T-cell (primary cell): Measurements from ENCODE around the gene UNC13A. TPM values are rescaled to one million over a fixed set of nuclear protein-coding genes. Genes with fewer than 3 reads are reported as not detected.
A peak's percentile ranks its signal among the peaks of the same experiment; 100 is the strongest.

Source experiments
- ATAC-seq, 4 experiments: fragments of 200-7000 bp in 3 of 4; fragments of 150-1000 bp in 1 of 4; cut with Tn5 transposase; replicated peaks in 1 of 4; 1 replicate in 3 of 4; 2 replicates in 1 of 4; pipeline ENCODE4 v1.10.0; 2021; ENCODE audit warnings: moderate library complexity in 3 of 4, mild to moderate bottlenecking in 2 of 4, moderate number of reproducible peaks in 1 of 4
- CTCF ChIA-PET, 2 donors: fragments of 300-600 bp; sonication (Branson Sonifier 250); formaldehyde crosslinking; loops; one replicate each; lab custom pipeline; 2022; ENCODE audit warnings: antibody characterized with exemption in 2 of 2; lab: Charles Lee
- POLR2A ChIA-PET, 2 donors: fragments of 300-600 bp; sonication (Branson Sonifier 250); formaldehyde crosslinking; loops; one replicate each; lab custom pipeline; 2022; ENCODE audit warnings: antibody characterized with exemption in 2 of 2; lab: Charles Lee
- DNase-seq, 35 experiments: peaks; one replicate each; pipeline versions ENCODE4 v3.0.0 to v3.0.0-alpha.2; 2013 to 2023
- H3K27ac ChIP-seq: one replicate; pipeline ENCODE4 v1.5.1; 2013; ENCODE audit warnings: low read length
- H3K27me3 ChIP-seq, 2 experiments: replicated peaks in 1 of 2; 1 replicate in 1 of 2; 2 replicates in 1 of 2; pipeline versions ENCODE4 v1.6.1 to v1.7.0; 2013; ENCODE audit warnings: low read length in 1 of 2, mixed read lengths in 1 of 2; ENCODE audit not compliant: control insufficient read depth in 2 of 2, insufficient read depth in 2 of 2; ENCODE audit errors: extremely low read depth in 1 of 2
- H3K36me3 ChIP-seq, 2 donors: 1 replicate in 1 of 2; 2 replicates in 1 of 2; pipeline versions ENCODE4 v1.6.1 to v1.7.0; 2013; ENCODE audit warnings: low read length in 1 of 2; ENCODE audit not compliant: control insufficient read depth in 2 of 2, insufficient read depth in 1 of 2; ENCODE audit errors: extremely low read depth in 1 of 2
- H3K4me1 ChIP-seq, 2 experiments: 1 replicate in 1 of 2; 2 replicates in 1 of 2; pipeline versions ENCODE4 v1.6.1 to v1.7.0; 2013; ENCODE audit warnings: low read length in 2 of 2, mixed read lengths in 1 of 2; ENCODE audit not compliant: insufficient read depth in 2 of 2, control insufficient read depth in 1 of 2; ENCODE audit errors: extremely low read depth in 1 of 2
- H3K4me3 ChIP-seq, 2 donors: 1 replicate in 1 of 2; 2 replicates in 1 of 2; pipeline versions ENCODE4 v1.5.1 to v1.7.0; 2013; ENCODE audit warnings: mild to moderate bottlenecking in 2 of 2, low read length in 1 of 2, moderate library complexity in 1 of 2; ENCODE audit not compliant: control insufficient read depth in 1 of 2; ENCODE audit errors: extremely low read depth in 1 of 2
- H3K9me3 ChIP-seq: 2 replicates; pipeline ENCODE4 v1.7.0; 2013
- H3K27ac Mint-ChIP-seq, 2 donors: one replicate each; pipeline ENCODE4 v1.8.0; 2020 to 2021; ENCODE audit warnings: mild to moderate bottlenecking in 2 of 2, mixed read lengths in 2 of 2
- H3K27me3 Mint-ChIP-seq, 2 donors: one replicate each; pipeline ENCODE4 v1.8.0; 2021 to 2022; ENCODE audit warnings: mixed read lengths in 2 of 2
- H3K36me3 Mint-ChIP-seq: one replicate; pipeline ENCODE4 v1.8.0; 2021; ENCODE audit warnings: mixed read lengths
- H3K4me1 Mint-ChIP-seq, 3 donors: one replicate each; pipeline ENCODE4 v1.8.0; 2020 to 2022; ENCODE audit warnings: mixed read lengths in 3 of 3, mild to moderate bottlenecking in 1 of 3
- H3K4me3 Mint-ChIP-seq, 3 donors: one replicate each; pipeline ENCODE4 v1.8.0; 2020 to 2022; ENCODE audit warnings: mild to moderate bottlenecking in 3 of 3, mixed read lengths in 3 of 3, moderate library complexity in 3 of 3
- H3K9me3 Mint-ChIP-seq, 3 donors: one replicate each; pipeline ENCODE4 v1.8.0; 2020 to 2022; ENCODE audit warnings: mixed read lengths in 3 of 3
- WGBS: methylation state at CpG from one replicate; pipeline ENCODE4 v1.1.5; 2013; ENCODE audit warnings: missing lambda C conversion rate; ENCODE audit not compliant: insufficient coverage; 5-methylcytosine and 5-hydroxymethylcytosine counted together
- total RNA-seq, 35 experiments: library from RNA in 6 of 35; stranded (reverse) in 6 of 35; fragments of 120-200 nt in 1 of 35; gene quantifications; one replicate each; pipeline versions ENCODE4 v1.2.1 to v1.2.4 and lab custom pipeline; 2013 to 2026

Gene UNC13A
- total RNA-seq, 5 donors from 2014 or later (not counting 1 experiment from before 2014, with no cell fraction given), result 0.07 to 0.18 (median 0.13) TPM; not detected in 1

DNA sequence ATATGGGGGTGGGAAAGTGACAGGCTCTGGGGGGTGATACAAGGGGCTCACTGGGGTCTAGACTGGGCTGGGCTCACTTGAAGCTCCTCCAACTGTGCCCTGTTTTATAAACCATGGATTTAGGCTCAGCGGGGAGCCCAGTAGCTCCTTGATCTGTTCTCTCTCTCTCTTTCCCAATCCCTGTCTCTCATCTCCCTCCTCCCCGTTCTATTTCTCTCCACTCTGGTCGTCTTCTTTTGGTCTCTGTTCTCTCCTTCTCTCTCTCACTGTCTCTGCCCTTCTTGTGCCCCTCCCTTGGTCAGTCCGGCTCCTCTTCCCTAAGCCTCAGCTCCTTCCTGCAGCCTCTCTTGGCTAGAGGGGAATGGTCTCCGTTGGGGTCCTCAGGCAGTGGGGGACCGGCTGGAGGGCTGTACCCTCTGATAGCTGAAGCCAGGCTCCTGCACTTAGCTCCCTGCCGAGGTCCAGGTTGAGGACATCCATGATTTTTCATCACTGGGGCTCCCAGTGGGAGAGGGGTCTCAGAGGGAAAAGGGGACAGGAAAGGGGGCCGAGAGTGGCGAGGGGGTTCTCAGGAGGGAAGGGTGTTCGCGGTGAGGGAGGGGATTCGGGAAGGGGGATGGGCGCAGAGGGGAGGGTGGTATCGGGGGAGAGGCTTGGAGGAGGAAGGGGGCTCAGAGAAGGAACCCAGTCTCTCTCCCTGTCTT is 8.5 kb downstream of the UNC13A start:
- no peaks in the 10 kb centered on the region for H3K9me3 Mint-ChIP-seq
- CTCF ChIA-PET, result no interaction called here
- H3K4me3 Mint-ChIP-seq, result no peak overlapping the region
- no peak overlapping the region for H3K4me3 ChIP-seq
- no peaks in the 10 kb centered on the region for H3K36me3 ChIP-seq
- 10% methylated on average over 8 of the region's 14 CpGs for WGBS
- no peak overlapping the region for H3K27ac ChIP-seq
- peaks cover 0 to 71% of the 10 kb centered on the region in 2 experiments for H3K27me3 ChIP-seq
- peaks cover 56 to 70% of the 10 kb centered on the region in 2 donors for H3K27me3 Mint-ChIP-seq
- DNase-seq (no peak), ATAC-seq (no peak)
- H3K27ac Mint-ChIP-seq, result no peak overlapping the region
- POLR2A ChIA-PET, result no interaction called here
- peaks cover 0 to 8% (median 3%) of the 10 kb centered on the region in 3 donors for H3K4me1 Mint-ChIP-seq
- peaks cover 0 to 11% of the 10 kb centered on the region in 2 experiments for H3K4me1 ChIP-seq
- H3K9me3 ChIP-seq, result peaks cover 1% of the 10 kb centered on the region
- H3K36me3 Mint-ChIP-seq, result no peaks in the 10 kb centered on the region

DNA sequence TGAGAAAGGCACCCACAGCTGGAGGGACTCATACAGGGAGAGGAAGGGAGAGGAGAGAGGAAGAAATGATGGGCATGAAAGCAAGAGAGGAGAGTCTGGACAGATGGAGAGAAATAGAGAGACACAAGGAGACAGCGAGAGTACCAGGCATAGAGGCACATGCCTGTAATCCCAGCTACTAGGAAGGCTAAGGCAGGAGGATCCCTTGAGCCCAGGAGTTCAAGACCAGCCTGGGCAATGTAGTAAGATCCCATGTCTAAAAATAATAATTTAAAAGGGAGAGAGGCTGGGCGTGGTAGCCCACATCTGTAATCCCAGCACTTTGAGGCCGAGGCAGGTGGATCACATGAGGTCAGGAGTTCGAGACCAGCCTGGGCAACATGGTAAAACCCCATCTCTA is 9.3 kb downstream of the UNC13A start:
- no peaks in the 10 kb centered on the region for H3K9me3 ChIP-seq
- Mint-ChIP-seq H3K27me3 (peaks cover 55 to 68% of the 10 kb centered on the region in 2 donors), H3K9me3 (no peaks in the 10 kb centered on the region), H3K36me3 (no peaks in the 10 kb centered on the region), H3K4me1 (peaks cover 0 to 8% (median 3%) of the 10 kb centered on the region in 3 donors), H3K27ac (no peak overlapping the region), H3K4me3 (no peak overlapping the region)
- no peak overlapping the region for H3K27ac ChIP-seq
- H3K4me1 ChIP-seq, result peaks cover 0 to 11% of the 10 kb centered on the region in 2 experiments
- ATAC-seq (no peak), DNase-seq (no peak)
- no peaks in the 10 kb centered on the region for H3K36me3 ChIP-seq
- 100% methylated on average over 1 of the region's 4 CpGs for WGBS
- ChIA-PET CTCF (interaction anchor here in 1 of 2 donors (0.6 to 0.7 kb wide), 2 partner anchors 12 to 1089 kb away, joined by 4 read pairs; no protein-coding TSS in a partner anchor), POLR2A (no interaction called here)
- H3K4me3 ChIP-seq, result no peak overlapping the region
- H3K27me3 ChIP-seq, result peaks cover 0 to 70% of the 10 kb centered on the region in 2 experiments

DNA sequence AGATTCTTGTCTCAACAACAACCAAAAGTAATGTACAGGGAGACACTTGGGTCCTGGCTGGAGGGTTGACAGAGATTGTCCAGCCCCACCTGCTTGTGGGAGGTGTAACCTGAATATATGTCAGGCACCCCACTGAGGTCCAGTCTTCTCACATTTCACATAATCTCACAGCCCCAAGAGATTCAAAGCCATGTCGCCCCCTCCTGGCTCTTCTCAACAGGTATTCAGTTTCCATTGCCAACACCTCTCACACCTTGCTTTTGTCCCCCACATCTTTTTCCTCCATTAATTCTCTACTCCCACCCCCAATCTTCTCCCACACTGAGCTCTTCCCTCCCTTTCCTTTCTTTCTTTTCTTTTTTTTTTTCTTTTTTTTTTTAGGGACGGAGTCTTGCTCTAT is 11.2 kb downstream of the UNC13A start:
- DNase-seq, result no peak
- peaks cover 0 to 8% (median 3%) of the 10 kb centered on the region in 3 donors for H3K4me1 Mint-ChIP-seq
- H3K36me3 Mint-ChIP-seq, result no peaks in the 10 kb centered on the region
- no peaks in the 10 kb centered on the region for H3K9me3 Mint-ChIP-seq
- H3K9me3 ChIP-seq, result no peaks in the 10 kb centered on the region
- POLR2A ChIA-PET, result no interaction called here
- H3K4me1 ChIP-seq, result peaks cover 0 to 11% of the 10 kb centered on the region in 2 experiments
- CTCF ChIA-PET, result interaction anchor here in 1 of 2 donors (0.6 kb wide), 1 partner anchor 67 kb away, joined by 3 read pairs; no protein-coding TSS in a partner anchor
- no peak overlapping the region for H3K27ac Mint-ChIP-seq
- H3K27me3 ChIP-seq, result peaks cover 0 to 55% of the 10 kb centered on the region in 2 experiments
- no peak overlapping the region for H3K4me3 ChIP-seq
- H3K36me3 ChIP-seq, result no peaks in the 10 kb centered on the region
- peaks cover 39 to 53% of the 10 kb centered on the region in 2 donors for H3K27me3 Mint-ChIP-seq
- WGBS, result 78% methylated on average over 2 of the region's 2 CpGs
- H3K27ac ChIP-seq, result no peak overlapping the region
- H3K4me3 Mint-ChIP-seq, result no peak overlapping the region
- no peak for ATAC-seq

DNA sequence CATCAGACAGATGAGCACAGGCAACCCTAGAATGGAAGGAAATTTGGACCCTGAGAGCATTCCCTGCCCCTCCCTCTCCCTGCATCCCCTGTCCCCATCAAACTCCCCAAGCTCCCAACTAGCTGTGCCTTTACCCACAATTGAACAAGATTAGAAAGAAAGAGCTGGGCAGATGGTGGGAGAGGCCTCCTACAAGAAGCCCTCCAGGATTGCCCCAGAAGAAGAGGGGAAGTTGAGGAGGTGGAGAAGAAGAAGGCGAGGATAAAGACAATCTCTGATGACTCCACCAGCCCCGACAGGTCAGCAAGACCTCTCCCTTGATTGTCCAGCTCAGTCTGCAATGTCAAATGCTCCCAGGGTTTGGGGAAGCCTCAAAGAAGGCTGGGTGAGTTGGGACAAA is 11.9 kb downstream of the UNC13A start:
- Mint-ChIP-seq H3K27ac (no peak overlapping the region), H3K27me3 (peaks cover 37 to 49% of the 10 kb centered on the region in 2 donors), H3K9me3 (no peaks in the 10 kb centered on the region), H3K4me3 (no peak overlapping the region), H3K4me1 (peaks cover 0 to 8% (median 3%) of the 10 kb centered on the region in 3 donors), H3K36me3 (no peaks in the 10 kb centered on the region)
- WGBS, result no CpG with 5 or more reads among the region's 2 CpGs
- H3K36me3 ChIP-seq, result no peaks in the 10 kb centered on the region
- no peak overlapping the region for H3K4me3 ChIP-seq
- ChIA-PET CTCF (no interaction called here), POLR2A (no interaction called here)
- H3K27ac ChIP-seq, result no peak overlapping the region
- ATAC-seq (no peak), DNase-seq (no peak)
- peaks cover 0 to 48% of the 10 kb centered on the region in 2 experiments for H3K27me3 ChIP-seq
- H3K4me1 ChIP-seq, result peaks cover 0 to 11% of the 10 kb centered on the region in 2 experiments
- H3K9me3 ChIP-seq, result no peaks in the 10 kb centered on the region

DNA sequence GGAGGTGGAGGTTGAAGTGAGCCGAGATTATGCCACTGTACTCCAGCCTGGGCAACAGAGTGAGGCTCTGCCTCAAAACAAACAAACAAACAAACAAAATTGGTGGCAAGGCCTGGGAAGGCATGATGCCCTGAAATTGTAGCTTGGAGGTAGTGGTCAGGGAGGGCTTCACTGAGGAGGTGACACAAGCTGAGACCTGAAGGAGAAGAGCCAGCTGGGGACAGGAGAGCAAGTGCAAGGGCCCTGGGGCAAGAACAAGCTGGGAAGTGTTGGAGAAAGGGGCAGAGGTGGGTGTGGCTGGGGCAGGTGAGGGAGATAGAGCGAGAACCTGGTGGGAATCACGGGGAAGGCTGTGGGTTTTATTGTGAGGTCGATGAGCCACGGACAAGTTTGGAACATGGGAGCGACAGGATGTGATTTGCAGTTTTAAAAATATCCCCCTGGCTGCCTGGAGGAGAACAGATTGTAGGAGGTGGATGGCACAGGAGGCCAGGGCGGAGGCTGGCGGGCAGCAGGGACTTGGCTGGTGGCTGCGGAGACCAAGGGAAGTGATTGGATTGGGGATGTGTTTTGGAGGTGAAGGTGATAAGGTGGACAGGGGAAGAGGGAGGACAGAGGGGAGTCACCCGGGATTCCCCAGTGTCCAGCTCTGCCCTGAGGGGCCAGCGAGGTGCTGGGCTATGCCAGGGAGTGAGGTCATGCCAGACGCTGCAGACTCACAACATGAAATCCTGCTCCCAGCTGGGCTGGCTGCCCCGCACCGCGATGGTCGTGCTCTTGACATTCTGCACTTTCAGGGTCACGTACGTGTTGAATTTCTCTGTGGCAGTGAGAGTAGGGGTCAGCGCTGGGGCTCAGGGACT is 14.0 kb downstream of the UNC13A start:
- peak overlapping the region in 1 of 2 donors; percentile 36 for H3K27ac Mint-ChIP-seq
- H3K4me3 ChIP-seq, result no peak overlapping the region
- H3K4me1 Mint-ChIP-seq, result no peaks in the 10 kb centered on the region
- peaks cover 27 to 32% of the 10 kb centered on the region in 2 donors for H3K27me3 Mint-ChIP-seq
- WGBS, result 62% methylated on average over 17 of the region's 19 CpGs
- CTCF ChIA-PET, result no interaction called here
- H3K27ac ChIP-seq, result no peak overlapping the region
- no peaks in the 10 kb centered on the region for H3K9me3 Mint-ChIP-seq
- peaks cover 0 to 28% of the 10 kb centered on the region in 2 experiments for H3K27me3 ChIP-seq
- H3K36me3 ChIP-seq, result no peaks in the 10 kb centered on the region
- no peak for DNase-seq
- no peaks in the 10 kb centered on the region for H3K4me1 ChIP-seq
- ATAC-seq, result no peak
- H3K4me3 Mint-ChIP-seq, result no peak overlapping the region
- POLR2A ChIA-PET, result no interaction called here
- H3K36me3 Mint-ChIP-seq, result no peaks in the 10 kb centered on the region
- H3K9me3 ChIP-seq, result no peaks in the 10 kb centered on the region

DNA sequence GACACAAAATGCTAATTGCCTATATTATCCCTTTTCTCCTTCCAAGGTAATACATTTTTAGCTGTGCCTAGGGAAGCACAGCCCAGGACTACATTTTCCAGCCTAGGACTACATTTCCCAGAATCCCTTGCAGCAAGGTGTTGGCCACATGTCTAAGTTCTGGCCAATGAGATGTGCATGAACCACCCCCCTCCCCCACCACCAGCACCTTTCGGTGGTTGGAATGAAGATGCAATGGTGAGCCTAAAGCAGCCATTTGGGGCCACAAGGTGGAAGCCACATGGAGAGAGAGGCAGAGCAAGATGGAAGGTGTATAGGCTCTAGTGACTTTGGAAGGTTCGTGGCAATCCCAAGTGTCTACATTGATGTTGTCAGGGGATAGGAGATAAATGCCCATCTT is 16.2 kb downstream of the UNC13A start:
- ChIA-PET CTCF (interaction anchor here in 1 of 2 donors (1.0 kb wide), 1 partner anchor 10 kb away, joined by 3 read pairs; no protein-coding TSS in a partner anchor), POLR2A (no interaction called here)
- H3K4me1 Mint-ChIP-seq, result no peaks in the 10 kb centered on the region
- H3K27me3 Mint-ChIP-seq, result peaks cover 16 to 17% of the 10 kb centered on the region in 2 donors
- ATAC-seq (no peak), DNase-seq (peak in 2 of 35 experiments; percentile 9 to 26)
- Histone ChIP-seq H3K4me3 (no peak overlapping the region), H3K9me3 (no peaks in the 10 kb centered on the region), H3K36me3 (no peaks in the 10 kb centered on the region), H3K4me1 (no peaks in the 10 kb centered on the region), H3K27me3 (peaks cover 0 to 17% of the 10 kb centered on the region in 2 experiments), H3K27ac (no peak overlapping the region)
- no peaks in the 10 kb centered on the region for H3K9me3 Mint-ChIP-seq
- WGBS, result no CpG with 5 or more reads among the region's 2 CpGs
- no peak overlapping the region for H3K4me3 Mint-ChIP-seq
- no peaks in the 10 kb centered on the region for H3K36me3 Mint-ChIP-seq
- no peak overlapping the region for H3K27ac Mint-ChIP-seq
